HG02623 (cell line): ENCODE measurements around the gene SF3A2.
"Not testable (repeated sequence)": the region's sequence is repeated elsewhere in the genome, so short reads cannot be mapped to it uniquely, and the experiment has no call there.

ENCODE experiments used
- ATAC-seq: cut with Tn5 transposase; IDR thresholded peaks from one replicate; pipeline ENCODE4 v1.9.1; 2021; ENCODE audit warnings: moderate library complexity; ENCODE audit not compliant: unreplicated experiment

Gene SF3A2

DNA sequence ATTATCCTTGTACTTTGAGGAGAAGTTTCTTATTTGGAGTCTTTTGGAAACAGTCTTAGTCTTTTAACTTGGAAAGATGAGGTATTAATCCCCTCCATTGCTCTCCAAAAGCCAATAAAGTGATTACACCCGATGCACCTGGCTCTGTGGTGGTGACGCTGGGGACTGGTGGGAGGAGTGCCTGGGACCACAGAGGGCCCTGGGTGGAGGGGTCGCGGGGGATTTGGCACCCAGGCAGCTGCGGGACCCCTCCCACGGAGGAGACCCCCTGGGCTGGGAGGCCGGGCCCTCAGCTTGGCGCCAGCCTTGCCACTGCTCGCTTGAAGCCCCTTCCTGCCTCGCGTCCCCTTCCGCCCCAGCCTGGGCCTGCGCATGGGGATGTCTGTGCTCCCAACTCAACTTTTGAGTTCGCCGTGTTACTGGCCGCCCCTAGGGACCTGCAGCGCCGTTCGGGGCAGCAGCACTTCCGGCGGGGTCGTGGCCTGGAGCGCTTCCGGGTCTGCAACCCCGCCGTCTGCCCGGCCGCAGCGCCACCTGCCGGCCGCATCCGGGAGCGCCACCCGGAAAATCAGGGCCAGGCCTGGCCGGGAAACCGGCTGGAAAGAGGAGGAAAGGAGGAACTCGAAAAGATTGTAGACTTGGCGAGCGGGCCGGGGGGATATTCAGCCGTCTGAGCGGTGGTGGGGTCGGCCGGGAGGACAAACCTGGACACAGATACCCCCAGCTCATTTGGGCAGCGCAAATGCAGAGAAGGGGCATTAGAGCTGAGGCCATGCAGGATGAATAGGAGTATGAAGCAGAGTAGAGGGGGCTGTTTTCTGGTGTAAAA lies 36.9 kb downstream of the SF3A2 start:
- peak; percentile 24 for ATAC-seq

DNA sequence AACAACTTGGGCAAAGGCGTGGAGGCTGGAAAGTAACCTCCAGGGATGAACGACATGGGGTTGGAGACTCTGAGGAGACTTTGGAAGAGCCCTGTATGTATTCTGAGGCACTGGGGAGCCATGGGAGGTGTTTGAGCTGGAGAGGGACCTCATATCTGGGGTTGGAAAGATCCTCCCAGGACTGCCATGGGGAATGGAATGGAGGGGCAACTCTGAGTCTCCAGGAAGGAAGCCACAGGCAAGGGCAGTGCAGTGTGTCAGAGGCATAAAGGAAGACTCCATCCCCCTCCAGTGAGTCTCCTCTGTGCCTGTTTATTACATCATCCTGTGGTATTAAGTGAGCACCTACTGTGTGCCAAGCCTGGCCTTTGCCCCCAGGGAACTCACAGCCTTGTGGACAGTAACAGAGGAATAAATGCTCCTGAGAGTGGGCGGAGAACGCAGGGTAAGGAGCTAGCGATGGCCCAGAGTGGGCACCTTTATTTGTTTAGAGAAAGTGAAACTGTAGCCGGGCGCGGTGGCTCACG lies 37.6 kb downstream of the SF3A2 start:
- ATAC-seq = no peak

- ATAC-seq = no peak
Observed at GRCh38 chr19:2274931-2275535, 38.4 kb downstream of the SF3A2 start.

DNA sequence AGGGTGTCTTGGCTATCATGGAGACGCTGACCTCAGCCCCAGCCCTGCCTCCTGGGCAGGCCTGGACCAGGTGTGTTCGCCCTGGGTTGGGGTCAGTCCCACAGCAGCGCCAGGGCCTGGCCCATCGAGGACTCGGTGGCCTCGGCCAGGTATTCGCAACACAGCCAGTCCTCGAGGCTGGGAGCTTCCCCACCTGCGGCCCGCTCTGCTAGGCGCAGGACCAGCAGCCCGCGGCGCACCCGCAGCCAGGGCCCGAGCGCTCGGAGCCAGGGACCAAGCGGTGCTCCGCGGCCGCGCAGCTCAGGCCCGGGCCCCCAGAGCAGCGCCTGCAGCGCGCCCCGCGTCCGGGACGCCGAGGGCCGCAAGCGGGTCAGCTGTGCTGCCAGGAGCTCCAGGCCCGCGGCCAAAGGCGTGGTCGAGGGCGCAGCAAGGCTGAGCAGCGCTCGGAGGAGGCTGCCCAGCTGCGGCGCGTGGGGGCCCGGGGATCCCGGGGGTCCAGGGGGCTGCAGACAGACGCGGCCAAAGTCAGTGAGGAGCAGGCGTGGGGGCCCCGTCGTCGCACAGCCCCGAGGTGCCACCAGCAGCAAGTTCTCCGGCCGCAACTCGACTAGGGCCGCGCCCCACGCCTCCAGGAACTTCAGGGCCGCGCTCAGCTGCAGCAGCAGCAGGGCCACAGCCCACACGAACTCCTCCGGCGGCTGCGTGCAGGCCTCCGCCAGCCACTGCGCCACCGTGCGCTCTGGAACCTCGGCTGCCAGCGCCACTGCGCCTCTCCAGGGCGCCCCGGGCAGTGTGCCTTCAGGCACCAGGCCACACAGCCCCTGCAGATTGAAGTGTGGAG lies 39.2 kb downstream of the SF3A2 start:
- ATAC-seq = no peak

GRCh38 chr19:2276429-2276986 lies 39.9 kb downstream of the SF3A2 start:
- no peak for ATAC-seq

DNA sequence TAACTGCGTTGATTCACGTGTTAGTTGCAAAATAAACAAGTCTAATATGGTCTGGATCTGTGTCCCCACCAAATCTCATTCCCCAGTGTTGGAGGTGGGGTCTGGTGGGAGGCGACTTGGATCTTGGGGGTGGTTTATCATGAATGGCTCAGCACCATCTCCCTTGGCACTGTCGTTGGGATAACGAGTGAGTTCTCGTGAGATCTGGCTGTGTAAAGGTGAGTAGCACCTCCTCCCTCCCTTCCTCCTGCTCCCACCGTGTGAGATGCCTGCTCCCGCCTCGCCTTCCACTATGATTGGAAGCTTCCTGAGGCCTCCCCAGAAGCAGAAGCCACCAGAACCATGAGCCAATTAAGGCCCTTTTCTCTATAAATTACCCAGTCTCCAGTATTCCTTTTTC lies 40.5 kb downstream of the SF3A2 start:
- no peak for ATAC-seq

- ATAC-seq = no peak
Observed at GRCh38 chr19:2278459-2279158, 42.0 kb downstream of the SF3A2 start.

DNA sequence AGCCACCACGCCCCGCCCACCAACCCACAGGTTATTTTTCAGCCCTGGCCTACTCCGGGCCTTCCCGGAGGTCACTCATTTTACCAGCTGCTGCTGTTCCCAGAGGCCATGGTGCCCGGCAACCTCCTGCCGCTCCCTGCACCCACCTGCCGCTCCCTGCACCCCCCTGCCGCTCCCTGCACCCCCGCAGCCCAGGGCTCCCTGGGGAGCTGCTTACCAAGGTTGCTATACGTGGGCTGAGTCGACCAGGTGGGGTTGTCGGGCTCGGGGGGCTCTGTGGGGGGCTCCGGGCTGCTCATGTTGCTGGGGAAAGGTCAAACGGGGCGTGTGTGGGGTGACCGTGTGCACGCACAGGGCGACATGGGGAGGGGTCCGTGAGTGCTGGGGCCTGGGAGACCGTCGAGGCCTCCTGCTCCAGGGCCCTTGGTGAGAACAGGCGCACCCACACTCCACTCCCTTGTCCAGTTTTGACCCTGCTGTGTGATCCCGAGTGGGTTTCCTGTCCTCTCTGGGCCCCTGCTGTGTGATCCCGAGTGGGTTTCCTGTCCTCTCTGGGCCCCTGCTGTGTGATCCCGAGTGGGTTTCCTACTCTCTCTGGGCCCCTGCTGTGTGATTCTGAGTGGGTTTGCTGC lies 44.1 kb downstream of the SF3A2 start:
- ATAC-seq = no peak

DNA sequence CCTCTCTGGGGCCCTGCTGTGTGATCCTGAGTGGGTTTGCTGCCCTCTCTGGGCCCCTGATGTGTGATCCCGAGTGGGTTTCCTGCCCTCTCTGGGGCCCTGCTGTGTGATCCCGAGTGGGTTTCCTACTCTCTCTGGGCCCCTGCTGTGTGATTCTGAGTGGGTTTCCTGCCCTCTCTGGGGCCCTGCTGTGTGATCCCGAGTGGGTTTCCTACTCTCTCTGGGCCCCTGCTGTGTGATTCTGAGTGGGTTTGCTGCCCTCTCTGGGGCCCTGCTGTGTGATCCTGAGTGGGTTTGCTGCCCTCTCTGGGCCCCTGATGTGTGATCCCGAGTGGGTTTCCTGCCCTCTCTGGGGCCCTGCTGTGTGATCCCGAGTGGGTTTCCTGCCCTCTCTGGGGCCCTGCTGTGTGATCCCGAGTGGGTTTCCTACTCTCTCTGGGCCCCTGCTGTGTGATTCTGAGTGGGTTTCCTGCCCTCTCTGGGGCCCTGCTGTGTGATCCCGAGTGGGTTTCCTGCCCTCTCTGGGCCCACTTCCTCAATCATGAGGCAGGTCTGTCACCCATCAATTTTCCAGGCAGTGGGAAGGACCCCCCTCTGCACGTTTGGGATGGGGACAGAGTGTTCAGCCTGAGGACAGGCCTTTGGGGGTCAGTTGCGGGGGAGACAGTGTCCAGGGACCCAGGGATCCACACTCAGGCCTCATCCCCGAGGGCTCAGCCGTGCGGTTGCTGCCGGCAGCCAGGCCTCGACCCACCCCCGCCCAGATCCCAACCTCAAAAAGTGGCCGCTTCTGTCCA lies 44.8 kb downstream of the SF3A2 start:
- not testable (repeated sequence) for ATAC-seq

DNA sequence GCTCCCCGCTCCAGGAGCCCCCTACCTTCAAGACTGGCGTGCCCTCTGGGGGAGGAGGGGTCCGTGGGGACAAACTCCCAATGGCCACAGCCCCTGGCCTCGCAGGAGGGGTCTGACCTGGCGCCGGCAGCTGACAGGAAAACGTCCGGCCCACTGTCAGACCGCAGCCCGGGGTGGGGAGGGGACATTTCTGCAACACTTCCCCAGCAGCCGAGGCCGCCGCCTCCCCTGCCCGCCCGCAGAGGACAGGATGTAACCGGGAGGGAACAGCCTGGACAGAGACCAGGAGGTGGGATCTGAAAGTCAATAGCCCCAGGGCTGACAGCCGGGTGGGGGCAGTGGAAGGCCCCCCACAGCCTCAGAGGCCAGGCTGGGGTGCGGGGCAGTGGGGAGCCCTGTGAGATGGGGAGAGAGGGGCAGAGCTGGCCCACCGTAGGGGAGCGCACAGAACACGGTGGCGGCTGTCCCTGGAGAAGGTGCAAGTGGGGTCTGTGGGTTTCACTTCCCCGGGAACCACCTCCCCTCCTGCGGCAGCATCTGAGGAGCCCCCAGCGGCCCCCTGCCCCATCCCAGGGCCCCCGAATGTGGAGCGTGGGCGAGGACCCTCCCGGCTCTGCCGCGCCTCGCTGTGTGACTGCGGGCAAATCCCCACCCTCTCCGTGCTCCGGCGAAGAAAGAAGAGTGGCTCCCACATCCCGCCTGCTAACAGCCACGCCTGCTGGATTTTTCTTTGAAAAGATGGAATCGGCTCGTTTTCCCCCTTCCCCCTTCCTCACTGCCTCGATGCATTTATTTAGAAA lies 45.6 kb downstream of the SF3A2 start, which contains the start of gene PEAK3:
Gene PEAK3 (minus strand): TSS at position 114 of the 800 bp plus-strand sequence. CDS start 1,244 bp downstream, outside the sequence.
- ATAC-seq = no peak

- ATAC-seq = no peak
Observed at GRCh38 chr19:2282862-2283237, 46.2 kb downstream of the SF3A2 start.

DNA sequence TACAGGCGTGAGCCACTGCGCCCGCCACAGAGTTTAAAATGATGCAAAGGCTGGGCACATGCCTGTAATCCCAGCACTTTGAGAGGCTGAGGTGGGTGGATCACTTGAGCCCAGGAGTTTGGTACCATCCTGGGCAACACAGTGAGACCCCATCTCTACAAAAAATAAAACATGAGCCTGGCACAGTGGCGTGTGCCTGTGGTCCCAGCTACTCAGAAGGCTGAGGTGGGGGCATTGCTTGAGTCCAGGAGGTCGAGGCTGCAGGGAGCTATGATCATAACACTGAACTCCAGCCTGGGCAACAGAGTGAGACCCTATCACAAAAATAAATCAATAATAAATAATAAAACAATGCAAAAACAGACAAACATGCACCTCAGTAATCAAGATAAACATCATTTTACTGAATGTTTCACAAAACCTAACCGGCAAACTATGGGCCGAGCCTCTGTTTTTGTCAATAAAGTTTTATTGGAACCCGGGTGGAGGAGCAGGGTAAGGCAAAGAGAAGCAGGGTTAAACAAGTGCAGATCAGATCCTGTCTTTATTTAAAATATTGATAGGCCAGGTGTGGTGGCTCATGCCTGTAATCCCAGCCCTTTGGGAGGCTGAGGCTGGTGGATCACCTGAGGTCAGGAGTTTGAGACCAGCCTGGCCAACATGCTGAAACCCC lies 47.3 kb downstream of the SF3A2 start:
- ATAC-seq = no peak

GRCh38 chr19:2286402-2287140 lies 49.9 kb downstream of the SF3A2 start:
- ATAC-seq = no peak

DNA sequence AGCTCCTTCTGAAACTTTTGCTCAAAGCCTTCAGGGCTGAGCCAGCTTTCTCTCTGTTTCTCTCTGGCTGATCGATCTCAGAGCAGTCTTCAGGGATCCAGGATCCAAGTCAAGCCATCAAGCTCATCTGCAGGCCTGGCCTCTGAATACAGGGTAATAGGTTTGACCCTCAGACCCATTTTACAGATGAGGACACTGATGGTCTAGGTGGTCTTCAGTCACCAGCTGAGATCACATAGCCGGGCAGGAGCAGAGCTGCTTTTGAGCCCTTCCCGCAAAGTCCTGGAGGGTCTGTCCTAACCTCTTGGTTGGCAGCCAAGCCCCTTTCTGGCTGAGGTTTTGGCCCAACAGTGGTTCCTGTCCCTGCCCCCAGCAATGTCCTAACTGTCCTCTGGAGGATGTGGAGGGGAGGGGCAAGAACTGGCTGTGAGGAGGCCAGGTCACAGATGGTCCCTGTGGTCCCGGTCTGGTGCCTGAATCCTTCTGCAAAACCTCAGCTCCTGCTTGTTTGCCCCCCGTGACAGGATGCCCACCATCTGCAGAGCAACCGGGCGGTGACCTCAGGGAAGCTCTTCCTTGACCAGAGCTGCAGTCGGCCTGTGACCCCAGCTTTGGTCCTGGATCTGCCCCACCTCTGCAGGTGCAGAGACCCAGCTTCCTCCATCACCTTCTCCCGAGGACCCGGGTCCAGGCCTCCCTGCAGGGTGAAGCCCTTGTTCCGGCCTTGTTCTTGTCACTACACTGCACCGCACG lies 51.1 kb downstream of the SF3A2 start:
- no peak for ATAC-seq

DNA sequence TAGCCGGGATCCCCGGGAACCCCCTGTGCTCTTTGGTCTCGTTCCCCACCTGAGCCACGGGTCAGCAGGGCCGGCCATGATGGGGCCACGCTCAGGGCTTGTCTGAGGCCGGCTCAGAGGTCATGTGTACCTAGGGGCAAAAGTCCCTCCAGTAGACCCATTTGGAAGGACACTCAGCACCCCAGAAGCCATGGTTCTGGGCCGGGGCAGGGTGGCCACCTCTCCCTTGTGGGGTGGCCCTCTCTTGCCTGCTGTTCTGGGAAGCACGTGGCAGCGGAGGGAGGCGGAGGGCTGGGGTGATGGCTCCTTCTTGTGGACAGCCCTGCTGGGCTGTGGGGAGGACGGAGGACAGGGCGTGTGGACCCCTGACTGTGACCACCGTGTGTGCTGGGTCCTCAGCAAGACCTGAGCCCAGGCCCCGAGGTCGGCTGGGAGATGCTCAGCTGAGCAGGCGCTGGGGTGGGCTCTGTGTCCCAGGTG lies 51.8 kb downstream of the SF3A2 start:
- no peak for ATAC-seq
